NB4 (cell line): ENCODE data around the gene COL6A5.
"Not testable (repeated sequence)": the region's sequence is repeated elsewhere in the genome, so short reads cannot be mapped to it uniquely, and the experiment has no call there.

ENCODE experiments used
- DNase-seq: peaks from one replicate; pipeline ENCODE4 v3.0.0; 2010; ENCODE audit warnings: low read depth
- H3K4me3 ChIP-seq: one replicate; pipeline ENCODE4 v1.5.1; 2011; ENCODE audit warnings: mild to moderate bottlenecking, low read depth, low read length, moderate library complexity
- MYC ChIP-seq: IDR thresholded peaks from 2 replicates; pipeline ENCODE4 v1.6.1; 2011; ENCODE audit warnings: low read depth, low read length
- POLR2A ChIP-seq: IDR thresholded peaks from 2 replicates; pipeline ENCODE4 v1.6.1; 2011; ENCODE audit warnings: mild to moderate bottlenecking; ENCODE audit not compliant: insufficient read length; ENCODE audit errors: extremely low read depth
- TF ChIP-seq, protein P1 (sequence below): IDR thresholded peaks from one replicate; pipeline ENCODE4 v1.5.1; 2012; ENCODE audit warnings: low read depth, low read length
- TF ChIP-seq, protein P2 (sequence below): IDR thresholded peaks from 2 replicates; pipeline ENCODE4 v1.6.1; 2011; ENCODE audit warnings: low read depth, low read length

The COL6A5 gene

DNA sequence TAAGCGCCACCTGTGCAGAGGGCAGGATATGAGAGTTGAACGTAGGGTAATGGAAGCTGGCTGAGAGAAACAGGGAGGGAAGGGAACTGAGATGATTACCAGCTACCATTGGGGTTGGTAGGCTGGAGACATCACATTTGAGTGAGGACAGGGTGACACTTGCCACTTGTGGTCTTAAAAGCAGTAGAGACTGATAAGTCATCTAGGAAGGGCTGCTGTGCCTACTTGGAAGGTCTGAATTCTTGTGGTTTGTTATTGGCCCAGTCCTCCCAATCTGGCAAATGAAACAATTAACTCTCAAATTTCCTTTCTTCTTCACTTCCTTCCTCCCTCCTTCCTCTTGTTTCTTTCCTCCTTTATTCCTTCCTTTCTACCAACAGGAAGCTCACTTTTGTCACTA lies 46.8 kb downstream of the COL6A5 start:
- TF ChIP-seq, protein P1, sequence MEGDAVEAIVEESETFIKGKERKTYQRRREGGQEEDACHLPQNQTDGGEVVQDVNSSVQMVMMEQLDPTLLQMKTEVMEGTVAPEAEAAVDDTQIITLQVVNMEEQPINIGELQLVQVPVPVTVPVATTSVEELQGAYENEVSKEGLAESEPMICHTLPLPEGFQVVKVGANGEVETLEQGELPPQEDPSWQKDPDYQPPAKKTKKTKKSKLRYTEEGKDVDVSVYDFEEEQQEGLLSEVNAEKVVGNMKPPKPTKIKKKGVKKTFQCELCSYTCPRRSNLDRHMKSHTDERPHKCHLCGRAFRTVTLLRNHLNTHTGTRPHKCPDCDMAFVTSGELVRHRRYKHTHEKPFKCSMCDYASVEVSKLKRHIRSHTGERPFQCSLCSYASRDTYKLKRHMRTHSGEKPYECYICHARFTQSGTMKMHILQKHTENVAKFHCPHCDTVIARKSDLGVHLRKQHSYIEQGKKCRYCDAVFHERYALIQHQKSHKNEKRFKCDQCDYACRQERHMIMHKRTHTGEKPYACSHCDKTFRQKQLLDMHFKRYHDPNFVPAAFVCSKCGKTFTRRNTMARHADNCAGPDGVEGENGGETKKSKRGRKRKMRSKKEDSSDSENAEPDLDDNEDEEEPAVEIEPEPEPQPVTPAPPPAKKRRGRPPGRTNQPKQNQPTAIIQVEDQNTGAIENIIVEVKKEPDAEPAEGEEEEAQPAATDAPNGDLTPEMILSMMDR, result no peak
- TF ChIP-seq, protein P2, sequence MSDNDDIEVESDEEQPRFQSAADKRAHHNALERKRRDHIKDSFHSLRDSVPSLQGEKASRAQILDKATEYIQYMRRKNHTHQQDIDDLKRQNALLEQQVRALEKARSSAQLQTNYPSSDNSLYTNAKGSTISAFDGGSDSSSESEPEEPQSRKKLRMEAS, result no peak
- no peak for DNase-seq
- H3K4me3 ChIP-seq, result no peak overlapping the region

DNA sequence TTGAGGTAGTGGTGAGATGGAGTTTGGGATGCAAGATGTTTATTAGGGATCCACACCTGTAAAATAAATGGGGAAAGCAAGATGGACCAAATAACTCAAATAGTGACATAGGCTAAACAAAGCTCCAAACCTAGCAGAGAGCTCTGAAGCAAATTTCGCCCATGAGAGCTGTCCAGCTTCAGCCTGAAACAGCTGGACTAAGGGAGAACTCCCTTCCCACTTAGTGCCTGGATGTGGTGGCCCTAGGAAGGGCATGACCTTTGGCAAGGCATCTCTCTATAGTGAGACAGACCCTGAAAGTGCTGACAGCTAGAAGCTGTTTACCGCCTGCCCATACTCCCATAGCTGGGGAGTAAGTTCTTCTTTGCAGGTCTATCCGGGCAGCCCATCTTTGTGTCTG lies 48.1 kb downstream of the COL6A5 start:
- no peak for DNase-seq
- no peak overlapping the region for H3K4me3 ChIP-seq
- TF ChIP-seq, protein P1, result no peak
- TF ChIP-seq, protein P2, result no peak
- no peak for TF ChIP-seq MYC
- no peak for TF ChIP-seq POLR2A

DNA sequence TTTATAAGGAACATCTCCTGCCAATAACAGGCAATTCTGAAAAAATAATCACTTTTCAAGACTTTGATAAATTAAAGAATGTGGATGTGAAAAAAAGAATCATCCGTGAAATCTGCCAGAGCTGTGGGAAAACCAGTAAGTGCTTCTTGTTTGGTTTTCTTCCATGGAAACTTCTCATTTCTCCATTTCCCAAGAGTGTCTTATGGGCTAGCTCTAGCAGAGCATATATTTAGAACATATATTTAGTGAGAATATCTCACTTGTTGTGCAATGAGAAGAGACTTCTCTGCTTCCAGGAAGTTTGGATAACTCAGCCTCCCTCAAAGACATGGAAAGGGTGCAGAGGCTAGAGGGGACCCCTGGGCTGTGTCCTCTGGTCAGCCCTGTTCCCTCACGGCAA lies 49.9 kb downstream of the COL6A5 start:
- no peak overlapping the region for H3K4me3 ChIP-seq
- TF ChIP-seq POLR2A, result no peak
- TF ChIP-seq, protein P1, result no peak
- no peak for TF ChIP-seq MYC
- TF ChIP-seq, protein P2, result no peak
- no peak for DNase-seq

DNA sequence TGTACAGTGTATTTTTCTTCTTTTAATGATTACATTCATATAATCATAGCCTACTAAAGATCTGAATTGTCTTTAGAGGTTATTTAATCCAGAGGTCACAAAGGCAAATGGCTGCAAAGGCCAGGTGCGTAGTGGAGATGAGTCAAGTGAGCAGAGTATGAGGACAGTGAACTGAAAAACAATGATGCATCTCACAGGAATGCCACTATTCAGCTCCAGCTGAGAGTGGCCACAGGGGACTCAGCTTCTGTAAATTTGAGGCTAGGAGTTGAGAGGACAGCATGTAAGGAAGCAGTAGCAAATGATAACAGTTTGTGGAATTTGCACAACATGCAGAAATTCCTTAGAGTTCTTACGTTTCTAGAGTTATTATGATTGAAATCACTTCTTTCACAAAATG lies 50.4 kb downstream of the COL6A5 start:
- DNase-seq, result no peak
- TF ChIP-seq, protein P2, result no peak
- TF ChIP-seq, protein P1, result no peak
- TF ChIP-seq MYC (no peak), POLR2A (no peak)
- no peak overlapping the region for H3K4me3 ChIP-seq

DNA sequence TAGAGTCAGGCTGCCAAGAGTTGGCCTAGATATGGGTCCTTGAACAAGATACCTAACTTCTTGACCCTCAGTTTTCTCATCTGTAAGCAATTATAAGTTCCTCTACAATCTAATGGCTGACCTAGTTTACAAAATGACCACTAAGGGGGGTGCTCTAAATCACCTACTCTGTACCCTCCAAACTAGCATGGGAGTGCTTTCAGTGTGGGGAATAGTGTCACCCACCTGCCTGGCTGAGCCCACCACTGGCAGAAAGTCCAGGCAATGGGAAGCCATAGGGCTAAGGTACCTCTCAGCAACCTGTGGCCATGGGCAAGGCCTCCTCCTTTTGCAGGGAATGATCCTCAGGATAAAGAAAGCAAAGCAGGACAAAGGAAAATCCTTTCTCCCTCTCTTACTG lies 58.9 kb downstream of the COL6A5 start:
- DNase-seq, result no peak
- no peak overlapping the region for H3K4me3 ChIP-seq
- TF ChIP-seq POLR2A (no peak), MYC (no peak)
- TF ChIP-seq, protein P1, result no peak
- TF ChIP-seq, protein P2, result no peak

DNA sequence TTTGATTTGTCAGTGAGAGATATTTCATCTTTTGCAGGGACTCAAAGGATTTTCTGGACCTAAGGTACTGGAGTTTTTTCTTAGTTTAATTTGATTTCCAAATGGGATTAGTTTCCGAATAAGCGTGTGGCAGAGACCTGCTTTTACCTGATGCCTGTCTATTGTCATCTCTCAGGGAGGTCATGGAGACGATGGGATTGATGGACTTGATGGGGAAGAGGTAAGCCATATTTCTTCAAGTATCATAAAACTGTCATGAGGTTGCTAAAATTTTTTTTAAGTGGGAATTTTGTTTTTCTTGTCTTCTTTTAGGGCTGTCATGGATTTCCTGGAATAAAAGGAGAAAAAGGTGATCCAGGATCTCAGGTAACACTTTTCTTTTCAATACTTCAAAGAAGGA lies 60.5 kb downstream of the COL6A5 start:
- no peak for DNase-seq
- H3K4me3 ChIP-seq, result no peak overlapping the region
- TF ChIP-seq, protein P2, result no peak
- TF ChIP-seq POLR2A, result no peak
- TF ChIP-seq MYC, result no peak
- TF ChIP-seq, protein P1, result no peak

DNA sequence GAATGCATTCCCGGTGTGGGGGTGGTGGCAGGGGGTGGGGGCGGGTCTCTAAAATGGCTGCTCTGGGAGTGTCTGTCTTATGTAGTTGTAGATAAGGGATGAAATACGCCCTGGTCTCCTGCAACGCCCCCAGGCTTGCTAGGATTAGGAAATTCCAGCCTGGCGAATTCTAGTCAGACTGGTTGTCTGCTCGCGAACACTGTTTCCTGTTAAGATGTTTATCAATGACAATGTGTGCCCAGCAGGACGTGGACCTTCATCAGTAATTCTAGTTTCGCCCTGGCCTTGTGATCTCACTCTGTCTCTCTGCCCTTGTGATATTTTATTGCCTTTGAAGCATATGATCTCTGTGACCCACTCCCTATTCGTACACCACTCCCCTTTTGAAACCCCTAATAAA lies 62.8 kb downstream of the COL6A5 start:
- H3K4me3 ChIP-seq, DNase-seq: not testable (repeated sequence)
